GM11168 (cell line): ENCODE data around the gene SMIM29.

Experiments
- in situ Hi-C: fragments of 300-500 bp; cut with MboI; formaldehyde crosslinking; loops from one replicate; pipeline ENCODE4 v1.12.0; 2022; ENCODE audit warnings: low sequenced_read_pairs; ENCODE audit not compliant: unreplicated experiment

The SMIM29 gene

GRCh38 chr6:34202329-34203201 is 46.2 kb downstream of the SMIM29 start:
- in situ Hi-C loops: no loop called here

- in situ Hi-C loops: no loop called here
These were observed 47.2 kb downstream of the SMIM29 start for GRCh38 chr6:34201455-34202107.

- in situ Hi-C loops: no loop called here
These were observed 48.4 kb downstream of the SMIM29 start for GRCh38 chr6:34200340-34200971.

GRCh38 chr6:34196833-34197195 is 52.0 kb downstream of the SMIM29 start:
- in situ Hi-C loops: no loop called here
